ENCODE data around the gene SGO1. TPM values are rescaled to one million over a fixed set of nuclear protein-coding genes. Genes with fewer than 3 reads are reported as not detected.
A peak's percentile ranks its signal among the peaks of the same experiment; 100 is the strongest.

SGO1 gene
- total and polyA plus RNA-seq, 4 donors: 4.0 to 5.5 (median 4.7) TPM

DNA sequence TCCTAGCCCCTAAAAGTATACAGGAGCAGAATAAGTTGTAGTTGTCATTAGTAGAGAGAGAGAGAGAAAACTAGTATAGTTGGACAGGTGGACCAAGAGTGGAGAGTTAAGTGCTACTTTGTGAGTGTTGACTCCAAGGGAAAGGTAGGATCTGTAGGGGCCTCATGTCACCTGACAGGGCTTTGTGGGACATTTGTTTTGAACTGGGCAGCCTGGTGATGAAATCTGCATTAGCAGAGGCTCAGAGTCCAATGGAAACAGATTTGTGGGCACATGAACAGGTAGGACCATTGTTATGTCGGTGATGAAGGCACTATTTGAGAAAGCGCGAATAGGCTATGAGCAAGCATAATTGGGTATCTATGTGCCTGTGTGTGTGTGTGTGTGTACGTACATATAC is 43.5 kb downstream of the SGO1 start:
- Histone ChIP-seq H3K27ac (ENCODE audit: low read depth, low read length) (peak overlapping the region; percentile 83), H3K36me3 (ENCODE audit: control insufficient read depth, insufficient read depth, low read length) (peaks cover 9% of the 10 kb centered on the region), H3K9me3 (ENCODE audit: control insufficient read depth, insufficient read depth, low read length) (no peaks in the 10 kb centered on the region), H3K4me3 (ENCODE audit: low read depth, low read length) (no peak overlapping the region), H3K4me1 (ENCODE audit: control insufficient read depth, insufficient read depth, low read length) (no peaks in the 10 kb centered on the region), H3K27me3 (ENCODE audit: control insufficient read depth, insufficient read depth, low read length) (no peaks in the 10 kb centered on the region)
- DNase-seq (ENCODE audit: low read depth in 4 of 6, low spot score in 6 of 6): no peak
- 100% methylated on average over 3 of the region's 4 CpGs for WGBS (ENCODE audit: insufficient coverage)

DNA sequence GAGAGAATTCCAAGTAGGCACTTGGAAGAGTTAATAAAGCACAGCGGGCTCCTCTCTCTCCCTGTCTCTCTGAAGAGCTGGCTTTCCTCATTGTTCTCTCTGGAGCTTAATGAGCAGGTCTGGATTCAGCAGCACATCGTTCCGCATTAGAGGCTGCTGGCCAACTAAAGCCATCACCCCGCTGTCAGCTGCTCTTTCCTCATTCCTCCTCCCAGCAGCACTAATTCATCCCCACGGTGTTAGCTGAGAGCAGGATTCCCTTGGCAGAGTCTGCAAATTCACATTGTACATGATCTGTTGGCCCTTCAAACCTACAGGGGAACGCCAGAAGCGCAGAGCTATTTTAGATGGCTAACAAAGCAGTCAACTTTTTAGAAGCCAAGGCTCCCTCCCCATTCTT is 44.2 kb downstream of the SGO1 start:
- H3K4me3 ChIP-seq (ENCODE audit: low read depth, low read length): peak overlapping the region; percentile 11

GRCh38 chr3:20141316-20141715 is 44.7 kb downstream of the SGO1 start:
- DNase-seq (ENCODE audit: low read depth in 4 of 6, low spot score in 6 of 6): peak in 3 of 6 donors; percentile 19 to 58 (median 57)
- WGBS (ENCODE audit: insufficient coverage): no CpG with 5 or more reads among the region's 2 CpGs
- Histone ChIP-seq H3K4me1 (ENCODE audit: control insufficient read depth, insufficient read depth, low read length) (no peaks in the 10 kb centered on the region), H3K4me3 (ENCODE audit: low read depth, low read length) (peak overlapping the region; percentile 11), H3K27me3 (ENCODE audit: control insufficient read depth, insufficient read depth, low read length) (no peaks in the 10 kb centered on the region), H3K9me3 (ENCODE audit: control insufficient read depth, insufficient read depth, low read length) (no peaks in the 10 kb centered on the region), H3K27ac (ENCODE audit: low read depth, low read length) (peak overlapping the region; percentile 83), H3K36me3 (ENCODE audit: control insufficient read depth, insufficient read depth, low read length) (peaks cover 11% of the 10 kb centered on the region)

More for the DNA sequence above, 44.2 kb downstream of the SGO1 start:
- Histone ChIP-seq H3K36me3 (ENCODE audit: control insufficient read depth, insufficient read depth, low read length) (peaks cover 11% of the 10 kb centered on the region), H3K27ac (ENCODE audit: low read depth, low read length) (peak overlapping the region; percentile 83), H3K9me3 (ENCODE audit: control insufficient read depth, insufficient read depth, low read length) (no peaks in the 10 kb centered on the region), H3K4me1 (ENCODE audit: control insufficient read depth, insufficient read depth, low read length) (no peaks in the 10 kb centered on the region), H3K27me3 (ENCODE audit: control insufficient read depth, insufficient read depth, low read length) (no peaks in the 10 kb centered on the region)
- WGBS (ENCODE audit: insufficient coverage): 16% methylated on average over 7 of the region's 7 CpGs
- DNase-seq (ENCODE audit: low read depth in 4 of 6, low spot score in 6 of 6): peak; percentile 67 to 95 (median 77)

DNA sequence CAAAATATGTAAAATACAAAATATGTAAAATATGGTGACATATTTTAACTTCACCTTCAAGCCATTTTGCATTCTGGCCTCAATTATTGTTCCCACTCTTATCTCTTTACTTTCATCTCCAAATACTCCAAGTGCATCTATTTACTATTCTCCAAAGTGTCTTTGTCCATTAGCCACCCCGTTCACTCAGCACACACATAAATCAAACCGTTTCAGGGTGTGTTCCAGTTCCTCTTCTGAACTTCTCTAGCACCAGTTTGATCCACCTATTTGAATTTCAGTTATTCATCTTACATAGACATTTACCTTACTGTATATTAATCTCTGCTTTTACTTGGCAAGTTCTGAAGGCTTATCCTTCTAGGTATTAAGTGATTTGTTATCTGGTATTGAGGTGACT is 45.1 kb downstream of the SGO1 start:
- no peak overlapping the region for H3K4me3 ChIP-seq (ENCODE audit: low read depth, low read length)
- no peaks in the 10 kb centered on the region for H3K9me3 ChIP-seq (ENCODE audit: control insufficient read depth, insufficient read depth, low read length)
- no peak for DNase-seq (ENCODE audit: low read depth in 4 of 6, low spot score in 6 of 6)
- H3K27ac ChIP-seq (ENCODE audit: low read depth, low read length): peak overlapping the region; percentile 83
- no peaks in the 10 kb centered on the region for H3K4me1 ChIP-seq (ENCODE audit: control insufficient read depth, insufficient read depth, low read length)
- peaks cover 11% of the 10 kb centered on the region for H3K36me3 ChIP-seq (ENCODE audit: control insufficient read depth, insufficient read depth, low read length)
- H3K27me3 ChIP-seq (ENCODE audit: control insufficient read depth, insufficient read depth, low read length): no peaks in the 10 kb centered on the region
- 22% methylated on average over 2 of the region's 2 CpGs for WGBS (ENCODE audit: insufficient coverage)

DNA sequence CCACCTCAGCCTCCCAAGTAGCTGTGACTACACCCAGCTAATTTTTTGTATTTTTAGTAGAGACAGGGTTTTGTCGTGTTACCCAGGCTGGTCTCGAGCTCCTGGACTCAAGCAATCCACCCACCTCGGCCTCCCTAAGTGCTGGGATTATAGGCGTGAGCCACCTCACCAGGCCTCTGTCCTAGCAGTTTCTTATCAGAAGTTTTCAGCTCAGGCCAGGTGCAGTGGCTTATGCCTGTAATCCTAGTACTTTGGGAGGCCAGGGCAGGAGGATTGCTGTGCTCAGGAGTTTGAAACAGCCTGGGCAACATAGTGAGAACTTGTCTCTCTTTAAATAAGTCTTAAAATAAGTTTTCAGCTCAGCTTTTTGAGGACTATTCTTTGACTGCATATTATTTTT is 48.4 kb downstream of the SGO1 start:
- 97% methylated on average over 4 of the region's 4 CpGs for WGBS (ENCODE audit: insufficient coverage)
- Histone ChIP-seq H3K27ac (ENCODE audit: low read depth, low read length) (no peak overlapping the region), H3K36me3 (ENCODE audit: control insufficient read depth, insufficient read depth, low read length) (peaks cover 12% of the 10 kb centered on the region)

GRCh38 chr3:20136231-20136630 is 49.8 kb downstream of the SGO1 start:
- Histone ChIP-seq H3K27ac (ENCODE audit: low read depth, low read length) (no peak overlapping the region), H3K4me3 (ENCODE audit: low read depth, low read length) (no peak overlapping the region), H3K27me3 (ENCODE audit: control insufficient read depth, insufficient read depth, low read length) (no peaks in the 10 kb centered on the region), H3K9me3 (ENCODE audit: control insufficient read depth, insufficient read depth, low read length) (no peaks in the 10 kb centered on the region), H3K36me3 (ENCODE audit: control insufficient read depth, insufficient read depth, low read length) (peaks cover 15% of the 10 kb centered on the region), H3K4me1 (ENCODE audit: control insufficient read depth, insufficient read depth, low read length) (no peaks in the 10 kb centered on the region)
- DNase-seq (ENCODE audit: low read depth in 4 of 6, low spot score in 6 of 6): no peak
- WGBS (ENCODE audit: insufficient coverage): no CpG with 5 or more reads among the region's 1 CpG

More for the DNA sequence above, 48.4 kb downstream of the SGO1 start:
- DNase-seq (ENCODE audit: low read depth in 4 of 6, low spot score in 6 of 6): no peak
- H3K4me3 ChIP-seq (ENCODE audit: low read depth, low read length): no peak overlapping the region
- no peaks in the 10 kb centered on the region for H3K27me3 ChIP-seq (ENCODE audit: control insufficient read depth, insufficient read depth, low read length)
- H3K9me3 ChIP-seq (ENCODE audit: control insufficient read depth, insufficient read depth, low read length): no peaks in the 10 kb centered on the region
- H3K4me1 ChIP-seq (ENCODE audit: control insufficient read depth, insufficient read depth, low read length): no peaks in the 10 kb centered on the region

GRCh38 chr3:20130106-20130505 is 55.9 kb downstream of the SGO1 start:
- no peaks in the 10 kb centered on the region for H3K9me3 ChIP-seq (ENCODE audit: control insufficient read depth, insufficient read depth, low read length)
- DNase-seq (ENCODE audit: low read depth in 4 of 6, low spot score in 6 of 6): peak in 2 of 6 donors; percentile 38 to 72
- no peak overlapping the region for H3K27ac ChIP-seq (ENCODE audit: low read depth, low read length)
- H3K27me3 ChIP-seq (ENCODE audit: control insufficient read depth, insufficient read depth, low read length): no peaks in the 10 kb centered on the region
- peaks cover 21% of the 10 kb centered on the region for H3K36me3 ChIP-seq (ENCODE audit: control insufficient read depth, insufficient read depth, low read length)
- peaks cover 3% of the 10 kb centered on the region for H3K4me1 ChIP-seq (ENCODE audit: control insufficient read depth, insufficient read depth, low read length)
- H3K4me3 ChIP-seq (ENCODE audit: low read depth, low read length): no peak overlapping the region
- WGBS (ENCODE audit: insufficient coverage): 50% methylated on average over 5 of the region's 7 CpGs

GRCh38 chr3:20128358-20128757 is 57.6 kb downstream of the SGO1 start:
- peak in 1 of 6 donors; percentile 28 for DNase-seq (ENCODE audit: low read depth in 4 of 6, low spot score in 6 of 6)
- no peak overlapping the region for H3K27ac ChIP-seq (ENCODE audit: low read depth, low read length)
- H3K9me3 ChIP-seq (ENCODE audit: control insufficient read depth, insufficient read depth, low read length): no peaks in the 10 kb centered on the region
- WGBS (ENCODE audit: insufficient coverage): no CpG with 5 or more reads among the region's 2 CpGs
- H3K4me1 ChIP-seq (ENCODE audit: control insufficient read depth, insufficient read depth, low read length): peaks cover 3% of the 10 kb centered on the region
- H3K4me3 ChIP-seq (ENCODE audit: low read depth, low read length): no peak overlapping the region
- peaks cover 23% of the 10 kb centered on the region for H3K36me3 ChIP-seq (ENCODE audit: control insufficient read depth, insufficient read depth, low read length)
- no peaks in the 10 kb centered on the region for H3K27me3 ChIP-seq (ENCODE audit: control insufficient read depth, insufficient read depth, low read length)

GRCh38 chr3:20125897-20126296 is 60.1 kb downstream of the SGO1 start:
- no peaks in the 10 kb centered on the region for H3K9me3 ChIP-seq (ENCODE audit: control insufficient read depth, insufficient read depth, low read length)
- no peaks in the 10 kb centered on the region for H3K27me3 ChIP-seq (ENCODE audit: control insufficient read depth, insufficient read depth, low read length)
- no peak for DNase-seq (ENCODE audit: low read depth in 4 of 6, low spot score in 6 of 6)
- 100% methylated on average over 2 of the region's 10 CpGs for WGBS (ENCODE audit: insufficient coverage)
- peaks cover 19% of the 10 kb centered on the region for H3K36me3 ChIP-seq (ENCODE audit: control insufficient read depth, insufficient read depth, low read length)
- no peak overlapping the region for H3K27ac ChIP-seq (ENCODE audit: low read depth, low read length)
- H3K4me1 ChIP-seq (ENCODE audit: control insufficient read depth, insufficient read depth, low read length): peaks cover 3% of the 10 kb centered on the region
- no peak overlapping the region for H3K4me3 ChIP-seq (ENCODE audit: low read depth, low read length)

DNA sequence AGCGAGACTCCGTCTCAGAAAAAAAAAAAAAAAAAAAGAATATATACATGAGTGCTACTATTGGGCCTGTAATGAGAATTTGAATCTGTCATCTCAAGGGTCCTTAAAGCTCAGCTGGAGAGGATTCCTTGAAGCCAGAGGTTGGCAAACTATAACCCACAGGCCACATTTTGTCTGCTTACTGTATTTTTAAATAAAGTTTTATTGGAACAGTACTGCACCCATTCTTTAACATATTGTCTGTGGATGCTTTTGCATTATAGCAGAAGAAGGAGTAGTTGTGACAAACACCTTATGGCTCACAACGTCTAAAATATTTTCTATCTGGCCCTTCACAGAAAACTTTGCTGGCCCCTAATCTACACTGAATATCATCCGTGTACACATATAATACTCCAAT is 60.7 kb downstream of the SGO1 start:
- Histone ChIP-seq H3K27me3 (ENCODE audit: control insufficient read depth, insufficient read depth, low read length) (no peaks in the 10 kb centered on the region), H3K4me1 (ENCODE audit: control insufficient read depth, insufficient read depth, low read length) (peaks cover 3% of the 10 kb centered on the region), H3K4me3 (ENCODE audit: low read depth, low read length) (no peak overlapping the region), H3K27ac (ENCODE audit: low read depth, low read length) (no peak overlapping the region), H3K36me3 (ENCODE audit: control insufficient read depth, insufficient read depth, low read length) (peaks cover 19% of the 10 kb centered on the region), H3K9me3 (ENCODE audit: control insufficient read depth, insufficient read depth, low read length) (no peaks in the 10 kb centered on the region)
- no peak for DNase-seq (ENCODE audit: low read depth in 4 of 6, low spot score in 6 of 6)
- WGBS (ENCODE audit: insufficient coverage): no CpG with 5 or more reads among the region's 4 CpGs
